Measurements from ENCODE around the gene CLDN3.

Gene CLDN3, protein sequence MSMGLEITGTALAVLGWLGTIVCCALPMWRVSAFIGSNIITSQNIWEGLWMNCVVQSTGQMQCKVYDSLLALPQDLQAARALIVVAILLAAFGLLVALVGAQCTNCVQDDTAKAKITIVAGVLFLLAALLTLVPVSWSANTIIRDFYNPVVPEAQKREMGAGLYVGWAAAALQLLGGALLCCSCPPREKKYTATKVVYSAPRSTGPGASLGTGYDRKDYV

DNA sequence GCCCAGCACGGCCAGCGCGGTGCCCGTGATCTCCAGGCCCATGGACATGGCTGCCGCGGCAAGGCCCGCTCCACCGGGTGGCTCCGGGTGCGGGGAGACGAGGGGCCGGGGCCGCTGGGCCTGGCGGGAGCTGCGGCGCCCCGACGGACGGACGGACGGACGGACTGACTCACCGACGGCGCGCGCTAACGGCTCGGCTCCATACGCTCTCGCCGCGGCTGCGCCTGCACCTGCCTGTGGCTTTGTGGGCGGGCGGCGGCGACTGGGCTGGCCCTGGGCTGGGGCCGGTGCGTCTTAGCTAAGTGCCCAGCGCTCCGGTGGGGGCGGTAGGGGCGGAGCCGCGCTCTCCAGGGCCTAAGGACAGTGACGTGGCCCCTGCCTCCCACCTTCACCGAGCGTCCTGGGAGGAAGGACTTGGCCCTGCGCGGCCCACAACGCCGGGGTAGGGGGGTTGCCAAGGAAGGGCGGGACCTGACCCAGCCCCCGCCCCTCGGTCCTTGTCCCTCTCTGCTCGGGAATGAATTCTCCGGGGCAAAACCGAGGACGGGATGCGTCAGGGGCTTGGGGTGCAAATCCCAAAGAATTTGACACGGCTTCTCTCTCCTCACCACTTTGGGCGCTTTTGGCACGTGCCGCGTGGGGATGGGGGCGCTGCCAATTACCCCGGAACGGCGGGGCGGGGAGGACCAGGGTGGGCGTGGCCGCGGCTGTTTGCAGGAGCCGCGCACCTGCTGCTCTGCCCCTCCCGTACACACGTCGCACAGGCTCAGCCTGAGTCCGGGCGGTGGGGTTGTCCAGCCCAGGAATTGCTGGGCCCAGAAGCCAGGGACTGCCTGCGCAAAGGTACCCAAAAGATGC lies at the start of gene CLDN3:
TSS of gene CLDN3 (minus strand) at position 269 of the 858 bp plus-strand sequence. CDS start at position 48, 221 bp downstream.
- peaks cover 34% of the 10 kb centered on the region for H3K27me3 ChIP-seq (replicated peaks)
- in situ Hi-C loops (cut with HindIII; ENCODE audit: low pct_ligation_motif_present, low sequenced_read_pairs) = no loop called here
- TF ChIP-seq, protein P1, sequence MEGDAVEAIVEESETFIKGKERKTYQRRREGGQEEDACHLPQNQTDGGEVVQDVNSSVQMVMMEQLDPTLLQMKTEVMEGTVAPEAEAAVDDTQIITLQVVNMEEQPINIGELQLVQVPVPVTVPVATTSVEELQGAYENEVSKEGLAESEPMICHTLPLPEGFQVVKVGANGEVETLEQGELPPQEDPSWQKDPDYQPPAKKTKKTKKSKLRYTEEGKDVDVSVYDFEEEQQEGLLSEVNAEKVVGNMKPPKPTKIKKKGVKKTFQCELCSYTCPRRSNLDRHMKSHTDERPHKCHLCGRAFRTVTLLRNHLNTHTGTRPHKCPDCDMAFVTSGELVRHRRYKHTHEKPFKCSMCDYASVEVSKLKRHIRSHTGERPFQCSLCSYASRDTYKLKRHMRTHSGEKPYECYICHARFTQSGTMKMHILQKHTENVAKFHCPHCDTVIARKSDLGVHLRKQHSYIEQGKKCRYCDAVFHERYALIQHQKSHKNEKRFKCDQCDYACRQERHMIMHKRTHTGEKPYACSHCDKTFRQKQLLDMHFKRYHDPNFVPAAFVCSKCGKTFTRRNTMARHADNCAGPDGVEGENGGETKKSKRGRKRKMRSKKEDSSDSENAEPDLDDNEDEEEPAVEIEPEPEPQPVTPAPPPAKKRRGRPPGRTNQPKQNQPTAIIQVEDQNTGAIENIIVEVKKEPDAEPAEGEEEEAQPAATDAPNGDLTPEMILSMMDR (IDR thresholded peaks at IDR 0.05; ENCODE audit: low read depth, low read length, missing control alignments) = no peak
- H3K27ac ChIP-seq = no peak within 1 kb of the TSS
- H3K4me3 ChIP-seq (ENCODE audit: low read depth, low read length) = no peak within 1 kb of the TSS
- no peak for DNase-seq
- H3K36me3 ChIP-seq (replicated peaks) = no peaks in the 10 kb centered on the region

DNA sequence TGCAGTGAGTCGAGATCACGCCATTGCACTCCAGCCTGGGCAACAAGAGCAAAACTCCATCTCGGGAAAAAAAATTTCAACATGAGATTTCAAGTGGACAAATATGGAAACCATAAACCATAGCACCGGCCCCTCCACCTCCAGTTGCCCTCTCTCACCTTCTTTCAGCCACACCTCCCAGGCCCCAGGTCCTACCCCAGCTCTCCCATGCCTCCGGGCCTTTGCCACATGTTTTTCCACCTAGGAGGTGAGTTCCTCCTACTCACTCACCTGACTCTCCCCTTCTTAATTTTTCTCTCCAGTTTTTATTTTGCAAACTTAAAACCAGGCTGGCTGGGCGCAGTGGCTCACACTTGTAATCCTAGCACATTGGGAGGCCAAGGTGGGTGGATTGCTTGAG lies 47.1 kb upstream of the CLDN3 start:
- H3K4me3 ChIP-seq (ENCODE audit: low read depth, low read length) = no peak overlapping the region
- H3K36me3 ChIP-seq (replicated peaks) = no peaks in the 10 kb centered on the region
- DNase-seq = no peak
- in situ Hi-C loops (cut with HindIII; ENCODE audit: low pct_ligation_motif_present, low sequenced_read_pairs) = no loop called here
- no peak overlapping the region for H3K27ac ChIP-seq
- no peaks in the 10 kb centered on the region for H3K27me3 ChIP-seq (replicated peaks)
- TF ChIP-seq, protein P1 (IDR thresholded peaks at IDR 0.05; ENCODE audit: low read depth, low read length, missing control alignments) = no peak

DNA sequence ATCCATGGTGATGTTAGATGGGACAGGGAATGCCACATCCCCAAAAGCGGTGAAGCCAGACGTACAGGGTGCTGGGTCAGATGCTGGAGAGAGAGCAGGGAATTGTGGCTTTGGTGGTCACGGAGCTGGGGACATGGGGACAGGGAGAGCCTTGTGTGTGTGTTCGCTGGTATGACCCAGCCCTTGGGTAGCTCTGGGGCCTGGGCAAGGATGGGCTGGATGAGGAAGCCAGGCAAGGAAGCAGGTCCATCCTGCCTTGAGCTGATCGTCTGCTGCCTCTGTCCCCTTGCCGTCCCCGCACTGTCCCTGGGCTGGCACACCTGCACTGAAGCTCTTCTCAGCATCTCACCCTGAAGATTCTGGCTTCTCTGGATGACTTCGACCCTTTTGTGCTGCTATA lies 45.4 kb upstream of the CLDN3 start:
- in situ Hi-C loops (cut with HindIII; ENCODE audit: low pct_ligation_motif_present, low sequenced_read_pairs) = no loop called here
- TF ChIP-seq, protein P1 (IDR thresholded peaks at IDR 0.05; ENCODE audit: low read depth, low read length, missing control alignments) = no peak
- H3K4me3 ChIP-seq (ENCODE audit: low read depth, low read length) = no peak overlapping the region
- no peaks in the 10 kb centered on the region for H3K36me3 ChIP-seq (replicated peaks)
- no peaks in the 10 kb centered on the region for H3K27me3 ChIP-seq (replicated peaks)
- H3K27ac ChIP-seq = no peak overlapping the region
- no peak for DNase-seq

DNA sequence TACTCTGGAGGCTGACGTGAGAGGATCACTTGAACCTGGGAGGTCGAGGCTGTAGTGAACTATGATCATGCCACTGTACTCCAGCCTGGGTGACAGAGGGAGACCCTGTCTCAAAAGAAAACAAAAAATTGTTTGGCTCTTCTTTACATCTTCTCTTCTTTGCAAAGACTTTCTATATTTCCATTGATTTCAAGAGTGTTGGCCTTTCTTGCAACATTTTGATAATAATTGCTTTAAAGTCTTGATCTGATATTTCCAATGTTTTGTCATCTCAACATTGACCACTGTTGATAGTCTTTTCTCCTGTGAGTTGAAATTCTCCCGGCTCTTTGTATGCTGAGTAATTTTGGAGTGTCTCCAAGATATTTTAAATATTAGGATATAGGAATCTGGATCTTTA lies 42.9 kb upstream of the CLDN3 start:
- no peaks in the 10 kb centered on the region for H3K36me3 ChIP-seq (replicated peaks)
- TF ChIP-seq, protein P1 (IDR thresholded peaks at IDR 0.05; ENCODE audit: low read depth, low read length, missing control alignments) = no peak
- H3K27ac ChIP-seq = no peak overlapping the region
- H3K4me3 ChIP-seq (ENCODE audit: low read depth, low read length) = no peak overlapping the region
- no peaks in the 10 kb centered on the region for H3K27me3 ChIP-seq (replicated peaks)
- in situ Hi-C loops (cut with HindIII; ENCODE audit: low pct_ligation_motif_present, low sequenced_read_pairs) = no loop called here
- DNase-seq = no peak

DNA sequence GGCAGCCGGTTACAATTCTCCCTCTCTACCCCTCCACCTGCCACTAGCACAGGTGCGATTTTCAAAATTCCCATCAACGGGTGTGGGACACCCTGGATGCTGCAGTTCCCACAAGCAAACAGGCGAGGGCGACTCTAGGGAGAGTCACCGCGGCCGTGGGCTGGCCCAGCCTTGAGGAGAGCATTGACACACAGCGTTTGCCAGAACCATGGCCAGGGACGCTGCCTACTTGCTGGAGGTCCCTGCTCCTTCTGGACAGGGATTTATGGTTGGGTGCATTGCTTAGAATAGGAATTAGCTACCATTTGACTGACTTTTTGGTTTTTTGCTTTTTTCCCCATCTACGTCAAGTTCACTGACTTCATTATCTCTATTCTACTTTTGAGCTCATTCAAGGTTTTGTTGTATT lies 41.7 kb upstream of the CLDN3 start:
- Histone ChIP-seq H3K27me3 (replicated peaks) (no peaks in the 10 kb centered on the region), H3K36me3 (replicated peaks) (no peaks in the 10 kb centered on the region), H3K4me3 (ENCODE audit: low read depth, low read length) (no peak overlapping the region), H3K27ac (no peak overlapping the region)
- in situ Hi-C loops (cut with HindIII; ENCODE audit: low pct_ligation_motif_present, low sequenced_read_pairs) = no loop called here
- TF ChIP-seq, protein P1 (IDR thresholded peaks at IDR 0.05; ENCODE audit: low read depth, low read length, missing control alignments) = peak; percentile 96
- DNase-seq = peak; percentile 43

All from brain microvascular endothelial cell (primary cell).